Measurements from ENCODE around the gene BHLHE41.

DNA sequence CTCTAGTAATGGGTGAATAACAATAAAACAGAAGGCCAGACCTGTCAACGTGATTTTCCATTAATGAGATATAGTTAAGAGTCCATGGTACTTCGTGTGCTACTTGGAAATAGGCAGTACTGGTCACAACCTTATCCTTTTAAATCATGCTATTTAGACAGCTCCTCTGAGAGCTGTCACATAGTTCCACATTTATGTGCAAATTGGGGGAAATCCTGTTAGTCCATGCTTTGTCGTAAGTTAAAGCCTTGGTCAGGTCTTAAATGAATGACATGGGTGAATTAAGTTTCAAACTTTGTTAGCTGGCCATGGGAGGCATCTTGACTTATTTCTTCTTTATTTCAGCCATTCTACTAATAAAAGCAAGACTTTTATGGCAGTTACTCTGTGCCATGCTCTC, 11.9 kb upstream of the BHLHE41 start:
- TF ChIP-seq, protein P1, sequence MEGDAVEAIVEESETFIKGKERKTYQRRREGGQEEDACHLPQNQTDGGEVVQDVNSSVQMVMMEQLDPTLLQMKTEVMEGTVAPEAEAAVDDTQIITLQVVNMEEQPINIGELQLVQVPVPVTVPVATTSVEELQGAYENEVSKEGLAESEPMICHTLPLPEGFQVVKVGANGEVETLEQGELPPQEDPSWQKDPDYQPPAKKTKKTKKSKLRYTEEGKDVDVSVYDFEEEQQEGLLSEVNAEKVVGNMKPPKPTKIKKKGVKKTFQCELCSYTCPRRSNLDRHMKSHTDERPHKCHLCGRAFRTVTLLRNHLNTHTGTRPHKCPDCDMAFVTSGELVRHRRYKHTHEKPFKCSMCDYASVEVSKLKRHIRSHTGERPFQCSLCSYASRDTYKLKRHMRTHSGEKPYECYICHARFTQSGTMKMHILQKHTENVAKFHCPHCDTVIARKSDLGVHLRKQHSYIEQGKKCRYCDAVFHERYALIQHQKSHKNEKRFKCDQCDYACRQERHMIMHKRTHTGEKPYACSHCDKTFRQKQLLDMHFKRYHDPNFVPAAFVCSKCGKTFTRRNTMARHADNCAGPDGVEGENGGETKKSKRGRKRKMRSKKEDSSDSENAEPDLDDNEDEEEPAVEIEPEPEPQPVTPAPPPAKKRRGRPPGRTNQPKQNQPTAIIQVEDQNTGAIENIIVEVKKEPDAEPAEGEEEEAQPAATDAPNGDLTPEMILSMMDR (IDR thresholded peaks at IDR 0.05; ENCODE audit: poor library complexity), result no peak
- no peak for TF ChIP-seq EZH2 (IDR thresholded peaks at IDR 0.05; ENCODE audit: borderline replicate concordance)
- TF ChIP-seq EZH2phosphoT487 (IDR thresholded peaks at IDR 0.05; ENCODE audit: low read depth, severe bottlenecking, unreplicated experiment), result no peak

Data from hepatocyte (in vitro differentiated cells).